LNCaP clone FGC (cell line): ENCODE data around the gene SPIN2B.
A peak's percentile ranks its signal among the peaks of the same experiment; 100 is the strongest.
"Not testable (repeated sequence)": the region's sequence is repeated elsewhere in the genome, so short reads cannot be mapped to it uniquely, and the experiment has no call there.

Experiments
- DNase-seq: peaks from one replicate; pipeline ENCODE4 v3.0.0-alpha.2; 2011; ENCODE audit warnings: low read depth
- H3K4me3 ChIP-seq: 2 replicates; pipeline ENCODE4 v1.5.1; 2011; ENCODE audit warnings: mild to moderate bottlenecking, low read depth, low read length, control low read depth
- TF ChIP-seq, protein P1 (sequence below): IDR thresholded peaks from 2 replicates; pipeline ENCODE4 v1.5.1; 2012; ENCODE audit warnings: mild to moderate bottlenecking; ENCODE audit not compliant: control insufficient read depth, insufficient read depth; ENCODE audit errors: extremely low read depth

The SPIN2B gene

DNA sequence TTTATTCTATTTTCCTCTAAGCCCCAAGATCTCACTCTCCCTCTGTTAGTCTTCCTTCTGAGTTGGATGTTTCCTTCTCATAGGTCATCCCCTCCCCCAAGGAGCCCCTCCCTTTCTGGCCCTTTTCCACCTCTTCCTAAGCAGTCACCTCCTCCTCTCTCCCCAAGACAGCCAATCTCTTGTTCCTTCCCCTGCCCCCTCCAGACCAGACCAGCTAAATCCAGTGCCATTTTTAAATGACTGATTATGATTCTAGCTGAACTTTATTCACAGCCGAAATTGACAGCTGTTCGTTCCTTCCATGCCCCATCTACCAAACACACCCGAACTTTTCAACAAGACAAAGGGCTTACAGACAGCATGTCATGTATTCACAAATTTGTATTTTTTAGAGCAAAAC, 13.9 kb upstream of the SPIN2B start:
- no peak for DNase-seq
- H3K4me3 ChIP-seq, result no peak overlapping the region
- TF ChIP-seq, protein P1, sequence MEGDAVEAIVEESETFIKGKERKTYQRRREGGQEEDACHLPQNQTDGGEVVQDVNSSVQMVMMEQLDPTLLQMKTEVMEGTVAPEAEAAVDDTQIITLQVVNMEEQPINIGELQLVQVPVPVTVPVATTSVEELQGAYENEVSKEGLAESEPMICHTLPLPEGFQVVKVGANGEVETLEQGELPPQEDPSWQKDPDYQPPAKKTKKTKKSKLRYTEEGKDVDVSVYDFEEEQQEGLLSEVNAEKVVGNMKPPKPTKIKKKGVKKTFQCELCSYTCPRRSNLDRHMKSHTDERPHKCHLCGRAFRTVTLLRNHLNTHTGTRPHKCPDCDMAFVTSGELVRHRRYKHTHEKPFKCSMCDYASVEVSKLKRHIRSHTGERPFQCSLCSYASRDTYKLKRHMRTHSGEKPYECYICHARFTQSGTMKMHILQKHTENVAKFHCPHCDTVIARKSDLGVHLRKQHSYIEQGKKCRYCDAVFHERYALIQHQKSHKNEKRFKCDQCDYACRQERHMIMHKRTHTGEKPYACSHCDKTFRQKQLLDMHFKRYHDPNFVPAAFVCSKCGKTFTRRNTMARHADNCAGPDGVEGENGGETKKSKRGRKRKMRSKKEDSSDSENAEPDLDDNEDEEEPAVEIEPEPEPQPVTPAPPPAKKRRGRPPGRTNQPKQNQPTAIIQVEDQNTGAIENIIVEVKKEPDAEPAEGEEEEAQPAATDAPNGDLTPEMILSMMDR, result no peak

DNA sequence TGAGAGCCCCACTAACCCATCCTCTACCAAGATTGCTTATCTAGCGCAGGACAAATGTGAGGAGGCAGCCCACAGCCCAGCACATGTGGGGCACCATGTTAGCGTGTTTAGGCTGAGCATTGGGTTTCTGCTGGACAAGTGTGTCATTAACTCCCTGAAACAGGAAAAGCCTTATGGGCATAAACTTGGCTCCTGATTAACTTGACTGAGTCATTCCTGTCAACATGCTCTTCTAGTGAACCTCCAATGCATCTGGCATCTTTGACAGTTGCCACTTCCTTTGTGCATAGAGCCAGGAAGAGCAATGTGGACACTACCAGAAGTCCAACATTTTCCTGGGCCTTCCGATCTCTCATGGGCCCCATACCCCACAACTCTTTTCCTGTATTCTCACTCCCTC, 13.4 kb upstream of the SPIN2B start:
- no peak for DNase-seq
- H3K4me3 ChIP-seq, result no peak overlapping the region
- TF ChIP-seq, protein P1, result no peak

DNA sequence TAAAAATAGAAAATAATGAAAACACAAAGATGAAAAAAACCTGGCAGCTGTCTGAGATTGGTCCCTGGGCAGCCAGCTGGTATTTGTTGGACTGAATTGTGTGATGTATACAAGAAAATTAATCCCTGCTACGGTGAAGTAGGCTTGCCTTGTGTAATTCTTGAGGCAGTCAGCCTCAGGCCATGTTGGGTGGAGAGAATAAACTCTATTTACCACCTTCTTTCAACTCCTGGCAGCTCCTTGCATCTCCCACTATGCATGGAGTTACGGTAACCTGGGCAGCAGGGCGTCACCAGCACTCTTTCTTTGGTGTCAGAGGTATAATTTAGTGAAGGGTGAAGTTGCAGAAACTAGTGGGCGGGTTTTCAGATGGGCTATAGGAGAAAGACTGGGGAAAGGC, 12.4 kb upstream of the SPIN2B start:
- no peak overlapping the region for H3K4me3 ChIP-seq
- TF ChIP-seq, protein P1, result no peak
- DNase-seq, result no peak

DNA sequence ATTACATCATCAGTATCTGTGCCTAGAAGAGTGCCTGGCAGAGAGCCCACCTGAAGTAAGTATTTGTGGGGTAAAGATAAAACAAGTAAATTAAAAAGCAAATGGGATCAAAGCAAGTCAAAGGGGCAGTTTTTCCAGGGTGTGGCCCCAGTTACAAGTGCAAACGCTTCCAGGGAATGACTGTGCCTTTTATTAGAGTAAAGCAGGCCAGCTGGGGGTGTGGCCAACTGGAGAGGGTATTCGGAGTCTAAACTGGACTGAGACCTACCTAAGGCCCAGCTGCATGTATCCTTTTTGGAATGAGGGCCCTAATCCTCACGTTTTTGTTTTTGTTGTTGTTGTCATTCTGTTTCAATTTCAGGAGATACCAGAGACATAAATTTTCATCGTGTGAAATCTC, 11.9 kb upstream of the SPIN2B start:
- not testable (repeated sequence) for DNase-seq, H3K4me3 ChIP-seq

DNA sequence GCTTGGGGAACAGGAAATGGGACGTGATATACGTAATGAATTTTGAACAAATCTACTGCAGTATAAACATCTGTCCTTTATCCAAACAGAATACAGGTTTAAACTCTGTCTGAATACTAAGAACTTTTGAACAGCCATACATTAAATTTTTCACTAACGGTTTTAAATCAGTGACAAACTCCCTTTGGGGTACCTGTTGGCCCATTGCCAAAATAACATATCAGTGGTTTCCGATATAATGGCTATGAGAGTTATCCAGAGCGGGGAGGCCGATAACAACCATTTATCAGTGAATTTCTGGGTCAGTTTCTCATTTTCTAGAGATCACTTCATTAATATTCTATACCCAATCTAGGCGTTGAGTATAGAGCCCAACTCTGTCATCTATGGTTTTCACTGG, 10.7 kb upstream of the SPIN2B start:
- TF ChIP-seq, protein P1, result no peak
- H3K4me3 ChIP-seq, result no peak overlapping the region
- DNase-seq, result no peak

DNA sequence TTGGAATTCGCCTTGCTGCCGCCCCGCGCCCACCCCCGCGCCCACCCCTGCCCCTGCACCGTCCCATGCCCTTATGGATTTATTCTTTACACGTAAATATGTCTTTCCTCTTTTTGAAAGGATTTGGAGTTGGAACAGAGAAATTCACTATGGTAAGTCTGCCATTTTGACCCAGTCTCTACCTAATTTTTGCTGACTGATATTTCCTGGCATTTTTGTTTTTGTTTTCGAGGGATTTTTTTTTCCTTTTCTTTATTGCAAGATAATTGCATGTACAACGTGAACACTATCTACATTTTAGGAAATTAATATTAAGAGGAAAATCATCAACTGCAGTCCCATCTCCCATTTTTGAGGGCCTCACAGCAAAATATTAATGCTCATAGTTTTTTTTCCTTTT, 468 bp upstream of the SPIN2B start:
- no peak for DNase-seq
- H3K4me3 ChIP-seq, result peak overlapping the region; percentile 59
- TF ChIP-seq, protein P1, result no peak

DNA sequence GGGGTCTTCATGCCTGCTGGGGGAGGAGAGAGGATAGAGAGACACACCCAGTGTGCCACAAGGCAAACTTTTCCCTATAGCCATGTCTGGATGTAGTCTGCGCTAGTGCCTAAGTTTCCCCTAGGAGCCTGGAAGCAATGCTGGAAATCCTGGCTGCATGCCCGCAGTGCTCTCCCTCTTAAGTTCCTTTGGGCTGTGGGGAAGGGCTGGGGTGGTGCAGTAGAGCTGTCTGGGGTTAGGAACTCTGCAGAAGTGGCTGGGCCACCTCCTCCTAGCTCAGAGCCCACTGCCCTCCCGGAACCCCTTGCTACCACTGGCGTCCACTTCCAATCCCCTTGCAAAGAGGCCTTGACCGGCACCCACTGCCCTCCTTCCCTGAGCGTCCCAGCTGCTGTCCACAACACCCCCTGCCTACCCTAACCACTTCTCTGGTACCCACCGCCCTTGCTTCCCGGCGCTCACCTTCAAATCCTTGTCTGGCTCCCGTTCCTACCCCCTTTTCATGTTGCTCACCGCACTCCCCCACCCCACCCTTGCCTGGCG, 658 bp downstream of the SPIN2B start:
- peak overlapping the region; percentile 59 for H3K4me3 ChIP-seq
- DNase-seq, result not testable (repeated sequence)

DNA sequence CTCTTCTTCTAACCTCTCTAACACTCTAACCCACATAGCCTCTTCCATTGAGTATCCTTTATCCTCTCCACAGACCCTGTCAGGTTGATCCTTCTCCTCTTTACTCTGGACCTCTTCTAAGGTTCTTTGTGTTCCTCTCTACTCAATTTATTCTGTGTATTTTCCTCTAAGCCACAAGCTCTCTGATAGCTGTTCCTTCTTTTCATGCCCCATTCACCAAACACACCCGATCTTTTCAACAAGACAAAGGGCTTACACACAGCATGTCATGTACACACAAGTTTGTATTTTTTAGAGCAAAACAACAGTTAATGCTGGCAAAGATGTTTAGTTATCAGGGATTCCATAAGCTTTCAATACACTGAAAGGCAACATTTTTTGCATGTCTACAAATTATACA, 1.9 kb downstream of the SPIN2B start:
- H3K4me3 ChIP-seq, result no peak overlapping the region
- DNase-seq, result no peak
- TF ChIP-seq, protein P1, result no peak

DNA sequence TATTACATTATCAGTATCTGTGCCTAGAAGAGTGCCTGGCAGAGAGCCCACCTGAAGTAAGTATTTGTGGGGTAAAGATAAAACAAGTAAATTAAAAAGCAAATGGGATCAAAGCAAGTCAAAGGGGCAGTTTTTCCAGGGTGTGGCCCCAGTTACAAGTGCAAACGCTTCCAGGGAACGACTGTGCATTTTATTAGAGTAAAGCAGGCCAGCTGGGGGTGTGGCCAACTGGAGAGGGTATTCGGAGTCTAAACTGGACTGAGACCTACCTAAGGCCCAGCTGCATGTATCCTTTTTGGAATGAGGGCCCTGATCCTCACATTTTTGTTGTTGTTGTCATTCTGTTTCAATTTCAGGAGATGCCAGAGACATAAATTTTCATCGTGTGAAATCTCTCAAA, 3.8 kb downstream of the SPIN2B start:
- not testable (repeated sequence) for DNase-seq, H3K4me3 ChIP-seq
